Activated CD8-positive, alpha-beta T cell treated with anti-CD3 and anti-CD28 coated beads, Interleukin-2, amount 10 ng/mL, durations not matched to agents 7 days and 5 days (primary cell): ENCODE results near the gene TBKBP1. TPM values are rescaled to one million over a fixed set of nuclear protein-coding genes. Genes with fewer than 3 reads are reported as not detected.
"Not testable (repeated sequence)": the region's sequence is repeated elsewhere in the genome, so short reads cannot be mapped to it uniquely, and the experiment has no call there.

Experiments
- ATAC-seq: fragments of 150-1000 bp; cut with Tn5 transposase; one replicate; pipeline ENCODE4 v1.10.0; 2021; ENCODE audit warnings: moderate library complexity
- CTCF ChIA-PET: fragments of 350-600 bp; sonication (Branson Sonifier 250); formaldehyde crosslinking; loops from one replicate; lab custom pipeline; 2021; ENCODE audit warnings: antibody characterized with exemption; lab: Charles Lee
- POLR2A ChIA-PET: fragments of 350-600 bp; sonication (Branson Sonifier 250); formaldehyde crosslinking; loops from one replicate; lab custom pipeline; 2021; ENCODE audit warnings: antibody characterized with exemption; lab: Charles Lee
- DNase-seq: peaks from one replicate; pipeline ENCODE4 v3.0.0-alpha.2; 2020
- H3K27ac Mint-ChIP-seq: one replicate; pipeline ENCODE4 v1.8.0; 2021; ENCODE audit warnings: mild to moderate bottlenecking, mixed read lengths
- H3K27me3 Mint-ChIP-seq: one replicate; pipeline ENCODE4 v1.8.0; 2021; ENCODE audit warnings: low read depth, mixed read lengths
- H3K36me3 Mint-ChIP-seq: one replicate; pipeline ENCODE4 v1.8.0; 2021; ENCODE audit warnings: low read depth, mixed read lengths
- H3K4me1 Mint-ChIP-seq: one replicate; pipeline ENCODE4 v1.8.0; 2021; ENCODE audit warnings: low read depth, mixed read lengths
- H3K4me3 Mint-ChIP-seq: one replicate; pipeline ENCODE4 v1.8.0; 2021; ENCODE audit warnings: mild to moderate bottlenecking, mixed read lengths
- H3K9me3 Mint-ChIP-seq: one replicate; pipeline ENCODE4 v1.8.0; 2022; ENCODE audit warnings: mixed read lengths; ENCODE audit not compliant: insufficient read depth
- total RNA-seq, 2 experiments: library from RNA; stranded (reverse); gene quantifications; one replicate each; pipeline ENCODE4 v1.2.3, GENCODE V29; 2021

Gene TBKBP1
- total RNA-seq, 2 experiments from 2014 or later, result 2.4 to 3.7 TPM

GRCh38 chr17:47733674-47734410 is 39.9 kb downstream of the TBKBP1 start:
- Mint-ChIP-seq H3K4me1 (peaks cover 78% of the 10 kb centered on the region), H3K4me3 (peak overlapping the region; percentile 93), H3K27ac (peak overlapping the region; percentile 90), H3K36me3 (peaks cover 13% of the 10 kb centered on the region), H3K27me3 (no peaks in the 10 kb centered on the region), H3K9me3 (no peaks in the 10 kb centered on the region)
- ATAC-seq (peak; percentile 25), DNase-seq (peak; percentile 46)
- ChIA-PET POLR2A (interaction anchor here (0.8 to 3.9 kb wide), 18 partner anchors 7 to 150 kb away, joined by 3 to 34 read pairs (median 6); partner anchors contain the start of gene KPNB1), CTCF (interaction anchor here (0.8 to 24.5 kb wide), 11 partner anchors 8 to 237 kb away, joined by 3 to 474 read pairs (median 6); partner anchors contain the start of genes CDK5RAP3 and KPNB1)

GRCh38 chr17:47735139-47735464 is 41.1 kb downstream of the TBKBP1 start:
- CTCF ChIA-PET, result interaction anchor here (0.6 to 24.5 kb wide), 5 partner anchors 9 to 61 kb away, joined by 3 to 474 read pairs (median 4); no protein-coding TSS in a partner anchor
- Mint-ChIP-seq H3K27ac (peak overlapping the region; percentile 90), H3K4me1 (peaks cover 72% of the 10 kb centered on the region), H3K27me3 (no peaks in the 10 kb centered on the region), H3K4me3 (peak overlapping the region; percentile 93), H3K9me3 (no peaks in the 10 kb centered on the region), H3K36me3 (peaks cover 17% of the 10 kb centered on the region)
- DNase-seq (no peak), ATAC-seq (no peak)
- POLR2A ChIA-PET, result interaction anchor here (0.6 to 2.2 kb wide), 14 partner anchors 10 to 573 kb away, joined by 3 to 8 read pairs (median 4); partner anchors contain the start of gene KPNB1

DNA sequence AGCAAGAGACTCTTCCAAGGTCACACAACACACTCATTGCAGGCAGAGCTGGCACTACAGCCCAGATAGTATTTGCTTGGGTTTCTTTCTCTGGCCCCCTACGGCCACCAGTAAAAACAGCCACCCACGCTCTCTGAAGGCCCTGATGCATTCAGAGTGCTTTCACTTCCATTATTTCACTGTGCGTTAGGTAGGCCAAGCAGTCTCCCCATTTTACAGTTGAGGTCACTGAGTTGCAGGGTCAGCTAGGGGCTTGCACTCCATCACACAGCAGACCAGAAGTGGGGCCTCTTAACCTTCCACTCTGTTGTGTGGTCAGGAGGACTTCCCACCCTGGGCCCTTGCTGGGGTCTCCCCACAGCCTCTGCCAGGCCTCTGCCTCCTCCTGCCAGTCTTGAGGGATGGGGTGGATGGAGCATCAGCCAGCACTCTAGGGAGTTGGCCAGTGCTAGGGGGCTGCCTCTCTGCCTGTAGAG is 41.6 kb downstream of the TBKBP1 start:
- peak; percentile 7 for ATAC-seq
- ChIA-PET POLR2A (interaction anchor here (0.5 to 2.2 kb wide), 8 partner anchors 16 to 156 kb away, joined by 3 to 8 read pairs (median 4); no protein-coding TSS in a partner anchor), CTCF (interaction anchor here (0.6 to 24.5 kb wide), 6 partner anchors 9 to 61 kb away, joined by 3 to 474 read pairs (median 4); no protein-coding TSS in a partner anchor)
- peaks cover 17% of the 10 kb centered on the region for H3K36me3 Mint-ChIP-seq
- H3K4me3 Mint-ChIP-seq, result peak overlapping the region; percentile 93
- peak; percentile 42 for DNase-seq
- no peaks in the 10 kb centered on the region for H3K9me3 Mint-ChIP-seq
- peaks cover 72% of the 10 kb centered on the region for H3K4me1 Mint-ChIP-seq
- H3K27me3 Mint-ChIP-seq, result no peaks in the 10 kb centered on the region
- peak overlapping the region; percentile 90 for H3K27ac Mint-ChIP-seq

DNA sequence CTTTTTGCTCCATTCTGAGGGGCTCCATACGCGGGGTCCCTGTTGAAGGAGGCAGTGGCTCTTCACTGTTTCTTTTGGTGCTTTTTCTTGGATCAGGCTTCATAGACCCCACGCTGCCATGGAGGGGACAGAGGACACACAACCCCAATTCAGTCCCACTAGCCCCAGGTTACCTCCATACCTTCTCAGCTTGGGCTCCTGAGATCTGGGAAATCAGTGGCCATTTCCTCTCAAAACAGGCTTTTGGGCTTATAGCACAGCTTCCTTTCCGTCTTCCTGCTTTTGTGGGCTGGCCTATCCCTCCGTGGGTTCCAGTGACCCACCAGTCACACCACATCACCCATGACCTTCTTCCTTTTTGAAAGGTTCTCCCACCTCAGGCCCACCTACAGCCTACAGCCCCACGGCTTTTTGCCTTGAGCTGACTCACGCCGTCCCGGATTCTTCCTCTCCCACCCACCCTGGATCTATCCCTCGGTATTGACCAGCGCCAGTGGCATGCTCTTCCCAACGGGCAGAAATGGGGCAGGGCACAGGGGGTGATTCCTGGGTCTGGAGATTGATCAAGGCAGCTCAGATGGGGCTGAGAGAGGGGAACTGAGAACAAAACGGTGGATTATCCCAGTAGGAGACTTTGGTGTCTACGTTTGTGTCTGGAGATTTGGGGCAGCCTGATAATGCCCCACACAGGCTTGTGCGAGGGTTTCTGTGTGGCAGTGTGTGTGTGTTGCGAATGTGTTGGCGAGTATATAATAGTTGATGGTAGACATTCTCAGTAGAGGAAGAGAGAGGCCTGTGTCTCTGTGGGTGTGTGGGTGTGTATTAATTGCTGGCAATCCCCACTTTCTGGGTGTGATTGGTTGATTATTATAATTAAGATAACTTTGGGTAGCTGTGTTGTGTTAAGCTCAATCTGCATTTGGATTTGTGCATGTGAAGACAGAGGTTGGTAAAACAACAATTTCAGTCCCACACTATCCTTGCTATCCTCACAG is 42.8 kb downstream of the TBKBP1 start:
- POLR2A ChIA-PET, result interaction anchor here (0.6 to 2.2 kb wide), 3 partner anchors 18 to 58 kb away, joined by 3 to 8 read pairs (median 5); no protein-coding TSS in a partner anchor
- Mint-ChIP-seq H3K4me3 (peak overlapping the region; percentile 93), H3K9me3 (no peaks in the 10 kb centered on the region), H3K4me1 (peaks cover 72% of the 10 kb centered on the region), H3K27ac (peak overlapping the region; percentile 45), H3K27me3 (no peaks in the 10 kb centered on the region), H3K36me3 (peaks cover 24% of the 10 kb centered on the region)
- DNase-seq, result peak; percentile 25
- CTCF ChIA-PET, result interaction anchor here (0.6 to 24.5 kb wide), 6 partner anchors 20 to 122 kb away, joined by 3 to 474 read pairs (median 5); no protein-coding TSS in a partner anchor
- ATAC-seq, result no peak

- Mint-ChIP-seq H3K4me3 (no peak overlapping the region), H3K4me1 (peaks cover 74% of the 10 kb centered on the region)
These were observed 44.2 kb downstream of the TBKBP1 start for GRCh38 chr17:47738178-47738577.

DNA sequence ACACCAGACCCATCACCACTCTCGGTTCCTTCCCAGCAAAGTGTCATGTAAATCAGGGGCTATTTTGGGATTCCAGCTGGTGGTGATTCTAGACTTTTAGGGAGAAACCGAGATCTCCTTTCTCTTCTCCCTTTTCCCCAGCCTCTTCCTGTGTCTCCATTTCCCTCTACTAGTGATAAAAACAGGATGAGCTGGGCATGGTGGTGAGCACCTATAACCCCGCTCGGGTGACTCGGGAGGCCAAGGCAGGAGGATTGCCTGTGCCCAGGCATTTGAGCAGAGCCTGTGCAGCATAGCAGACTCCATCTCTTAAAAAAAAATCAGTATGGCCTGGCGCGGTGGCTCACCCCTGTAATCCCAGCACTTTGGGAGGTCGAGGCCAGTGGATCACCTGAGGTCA is 45.2 kb downstream of the TBKBP1 start:
- CTCF ChIA-PET, result interaction anchor here (24.5 kb wide), 1 partner anchor 36 kb away, joined by 474 read pairs; no protein-coding TSS in a partner anchor

More at GRCh38 chr17:47738178-47738577, 44.2 kb downstream of the TBKBP1 start:
- POLR2A ChIA-PET, result interaction anchor here (0.7 kb wide), 1 partner anchor 54 kb away, joined by 3 read pairs; no protein-coding TSS in a partner anchor
- Mint-ChIP-seq H3K27me3 (no peaks in the 10 kb centered on the region), H3K27ac (no peak overlapping the region), H3K36me3 (peaks cover 26% of the 10 kb centered on the region), H3K9me3 (no peaks in the 10 kb centered on the region)
- CTCF ChIA-PET, result interaction anchor here (24.5 kb wide), 1 partner anchor 35 kb away, joined by 474 read pairs; no protein-coding TSS in a partner anchor
- no peak for DNase-seq
- no peak for ATAC-seq

DNA sequence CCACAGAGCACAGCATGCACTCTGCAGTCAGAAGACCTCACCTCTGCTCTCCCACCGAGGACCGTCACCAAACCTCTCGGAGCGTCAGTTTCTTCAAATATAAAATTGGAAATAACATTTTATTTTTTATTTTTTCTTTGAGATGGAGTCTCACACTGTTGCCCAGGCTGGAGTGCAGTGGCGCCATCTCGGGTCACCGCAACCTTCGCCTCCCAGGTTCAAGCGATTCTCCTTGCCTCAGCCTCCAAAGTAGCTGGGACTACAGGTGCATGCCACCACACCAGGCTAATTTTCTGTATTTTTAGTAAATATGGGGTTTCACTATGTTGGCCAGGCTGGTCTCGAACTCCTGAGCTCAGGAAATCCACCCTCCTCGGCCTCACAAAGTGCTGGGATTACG is 46.0 kb downstream of the TBKBP1 start:
- not testable (repeated sequence) for H3K4me3 Mint-ChIP-seq, DNase-seq, H3K27ac Mint-ChIP-seq, H3K9me3 Mint-ChIP-seq, H3K27me3 Mint-ChIP-seq, ATAC-seq
- peaks cover 78% of the 10 kb centered on the region for H3K4me1 Mint-ChIP-seq
- ChIA-PET POLR2A (interaction anchor here (1.1 to 2.2 kb wide), 2 partner anchors 8 to 31 kb away, joined by 3 to 9 read pairs; partner anchors contain the start of gene TBX21), CTCF (interaction anchor here (24.5 kb wide), 1 partner anchor 37 kb away, joined by 474 read pairs; no protein-coding TSS in a partner anchor)
- peaks cover 37% of the 10 kb centered on the region for H3K36me3 Mint-ChIP-seq

More for the DNA sequence above, 45.2 kb downstream of the TBKBP1 start:
- POLR2A ChIA-PET, result no interaction called here
- no peak for DNase-seq
- peaks cover 32% of the 10 kb centered on the region for H3K36me3 Mint-ChIP-seq
- H3K4me1 Mint-ChIP-seq, result peaks cover 78% of the 10 kb centered on the region
- no peak overlapping the region for H3K27ac Mint-ChIP-seq
- H3K4me3 Mint-ChIP-seq, result no peak overlapping the region
- no peaks in the 10 kb centered on the region for H3K9me3 Mint-ChIP-seq
- no peaks in the 10 kb centered on the region for H3K27me3 Mint-ChIP-seq
- no peak for ATAC-seq

DNA sequence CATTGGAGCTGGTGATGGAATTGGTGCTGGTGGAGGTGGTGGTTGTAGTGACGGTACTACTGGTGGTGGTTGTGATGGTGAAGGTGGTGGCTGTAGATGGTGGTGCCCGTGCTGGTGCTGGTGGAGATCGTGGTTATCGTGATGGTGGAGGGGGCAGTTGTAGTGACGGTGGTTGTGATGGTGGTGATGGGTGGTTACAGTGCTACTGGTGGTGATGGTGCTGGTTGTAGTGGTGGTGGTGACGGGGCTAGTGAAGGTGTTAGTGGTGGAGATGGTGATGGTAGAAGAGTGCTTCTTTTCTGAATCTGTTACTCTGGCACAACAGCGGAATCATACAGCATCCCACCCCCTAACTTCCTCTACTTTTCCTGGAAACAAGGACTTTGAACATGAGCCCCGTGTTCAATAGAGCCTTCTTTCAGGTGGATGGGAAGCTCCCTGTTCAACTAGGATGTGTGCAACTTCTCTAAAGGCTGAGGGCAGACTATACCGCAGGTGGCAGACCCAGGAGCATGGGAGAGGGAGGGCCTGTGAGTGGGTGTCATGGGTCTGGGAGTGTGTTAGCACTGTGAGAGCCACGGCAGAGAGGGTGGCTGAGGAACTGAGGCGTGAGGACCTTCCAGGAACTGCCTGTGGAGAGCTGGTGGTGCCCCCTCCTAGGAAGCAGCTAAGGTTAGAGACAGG is 47.3 kb downstream of the TBKBP1 start:
- no peaks in the 10 kb centered on the region for H3K9me3 Mint-ChIP-seq
- ChIA-PET CTCF (interaction anchor here (1.0 to 24.5 kb wide), 10 partner anchors 9 to 92 kb away, joined by 3 to 474 read pairs (median 6); partner anchors contain the start of genes KPNB1 and TBX21), POLR2A (interaction anchor here (0.7 to 2.2 kb wide), 3 partner anchors 9 to 177 kb away, joined by 3 to 9 read pairs (median 7); partner anchors contain the start of gene TBX21)
- peak overlapping the region; percentile 44 for H3K27ac Mint-ChIP-seq
- H3K36me3 Mint-ChIP-seq, result peaks cover 49% of the 10 kb centered on the region
- DNase-seq (peak; percentile 21), ATAC-seq (peak; percentile 10)
- peak overlapping the region; percentile 15 for H3K4me3 Mint-ChIP-seq
- no peaks in the 10 kb centered on the region for H3K27me3 Mint-ChIP-seq
- H3K4me1 Mint-ChIP-seq, result peaks cover 75% of the 10 kb centered on the region

DNA sequence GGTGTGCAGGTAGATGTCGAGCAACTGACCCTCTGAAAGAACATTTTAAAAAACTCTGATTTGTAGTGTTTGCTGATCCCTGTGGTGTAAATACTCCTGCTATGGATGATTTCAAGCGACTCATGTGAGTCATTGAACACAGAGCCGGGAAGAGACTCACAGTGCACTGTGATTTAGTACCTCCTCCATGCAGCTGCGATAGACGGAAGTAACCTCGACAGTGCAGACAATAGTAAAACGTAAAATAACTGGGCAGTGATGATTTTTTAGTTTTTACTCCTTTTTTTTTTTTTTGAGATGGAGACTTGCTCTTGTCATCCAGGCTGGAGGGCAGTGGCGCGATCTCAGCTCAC is 47.8 kb downstream of the TBKBP1 start:
- Mint-ChIP-seq H3K27me3 (no peaks in the 10 kb centered on the region), H3K4me3 (no peak overlapping the region), H3K36me3 (peaks cover 44% of the 10 kb centered on the region), H3K27ac (peak overlapping the region; percentile 44), H3K9me3 (no peaks in the 10 kb centered on the region), H3K4me1 (peaks cover 69% of the 10 kb centered on the region)
- DNase-seq (no peak), ATAC-seq (no peak)
- CTCF ChIA-PET, result interaction anchor here (1.0 to 24.5 kb wide), 10 partner anchors 9 to 93 kb away, joined by 3 to 474 read pairs (median 6); partner anchors contain the start of genes KPNB1 and TBX21
- POLR2A ChIA-PET, result interaction anchor here (0.7 to 2.2 kb wide), 3 partner anchors 10 to 177 kb away, joined by 3 to 9 read pairs (median 7); partner anchors contain the start of gene TBX21
